WTC11 (cell line): ENCODE results near the gene PDE4B. TPM values are rescaled to one million over a fixed set of nuclear protein-coding genes. Genes with fewer than 3 reads are reported as not detected.

Experiments
- ATAC-seq: fragments of 200-7000 bp; cut with Tn5 transposase; 2 replicates; pipeline ENCODE4 v1.10.0; 2021; ENCODE audit warnings: mild to moderate bottlenecking, moderate library complexity
- CTCF ChIA-PET: fragments of 300-600 bp; sonication (Branson Sonifier 250); formaldehyde crosslinking; loops from one replicate; lab custom pipeline; 2021; ENCODE audit warnings: antibody characterized with exemption; lab: Charles Lee
- POLR2A ChIA-PET: fragments of 350-600 bp; sonication (Branson Sonifier 250); formaldehyde crosslinking; loops from one replicate; lab custom pipeline; 2021; ENCODE audit warnings: antibody characterized with exemption; lab: Charles Lee
- DNase-seq: peaks from one replicate; pipeline ENCODE4 v3.0.0; 2021; ENCODE audit warnings: low spot score
- H3K27ac Mint-ChIP-seq: 2 replicates; pipeline ENCODE4 v1.8.0; 2021; ENCODE audit warnings: mixed read lengths
- H3K27me3 Mint-ChIP-seq: 2 replicates; pipeline ENCODE4 v1.8.0; 2021; ENCODE audit warnings: low read depth, mild to moderate bottlenecking, moderate library complexity, mixed read lengths
- H3K36me3 Mint-ChIP-seq: 2 replicates; pipeline ENCODE4 v1.8.0; 2021; ENCODE audit warnings: mixed read lengths
- H3K4me1 Mint-ChIP-seq: 2 replicates; pipeline ENCODE4 v1.8.0; 2022; ENCODE audit warnings: mixed read lengths
- H3K4me3 Mint-ChIP-seq: 2 replicates; pipeline ENCODE4 v1.8.0; 2021; ENCODE audit warnings: mild to moderate bottlenecking, moderate library complexity, mixed read lengths
- H3K9me3 Mint-ChIP-seq: 2 replicates; pipeline ENCODE4 v1.8.0; 2021; ENCODE audit warnings: mixed read lengths
- CDX4 ChIP-seq: fragments of 250-450 bp; sonication (Bioruptor Pico); IDR thresholded peaks from 2 replicates; pipeline ENCODE4 v1.9.0; 2021; ENCODE audit warnings: moderate library complexity, mild to moderate bottlenecking, inconsistent platforms, borderline replicate concordance
- E2F4 ChIP-seq: sonication (generic); formaldehyde crosslinking; IDR thresholded peaks from 2 replicates; pipeline ENCODE4 v1.8.1; 2022; ENCODE audit warnings: low read depth, mild to moderate bottlenecking, moderate library complexity, missing genetic modification reagents, borderline replicate concordance
- ELF4 ChIP-seq: sonication (generic); formaldehyde crosslinking; IDR thresholded peaks from 2 replicates; pipeline ENCODE4 v1.8.1; 2022; ENCODE audit warnings: low read depth, mild to moderate bottlenecking, moderate library complexity, missing genetic modification reagents
- FOXK1 ChIP-seq: sonication (generic); formaldehyde crosslinking; IDR thresholded peaks from 2 replicates; pipeline ENCODE4 v1.8.0; 2022; ENCODE audit warnings: mild to moderate bottlenecking, moderate library complexity, missing genetic modification reagents
- FOXP1 ChIP-seq: sonication (generic); formaldehyde crosslinking; IDR thresholded peaks from 2 replicates; pipeline ENCODE4 v1.8.0; 2022; ENCODE audit warnings: missing genetic modification reagents, mild to moderate bottlenecking, moderate library complexity, borderline replicate concordance
- FOXP4 ChIP-seq: sonication (generic); formaldehyde crosslinking; IDR thresholded peaks from 2 replicates; pipeline ENCODE4 v1.8.0; 2022; ENCODE audit warnings: mild to moderate bottlenecking, missing genetic modification reagents
- IRF1 ChIP-seq: sonication (generic); formaldehyde crosslinking; IDR thresholded peaks from 2 replicates; pipeline ENCODE4 v1.8.0; 2023; ENCODE audit warnings: missing genetic modification reagents
- NR3C1 ChIP-seq: sonication (generic); formaldehyde crosslinking; conservative IDR thresholded peaks from 2 replicates; pipeline ENCODE4 v1.8.1; 2023; ENCODE audit warnings: low read depth, mild to moderate bottlenecking, missing genetic modification reagents
- PRDM15 ChIP-seq: sonication (generic); formaldehyde crosslinking; IDR thresholded peaks from 2 replicates; pipeline ENCODE4 v1.8.0; 2022; ENCODE audit warnings: missing genetic modification reagents
- SMAD3 ChIP-seq: sonication (generic); formaldehyde crosslinking; IDR thresholded peaks from 2 replicates; pipeline ENCODE4 v1.8.0; 2022; ENCODE audit warnings: missing genetic modification reagents, mild to moderate bottlenecking, borderline replicate concordance
- USF1 ChIP-seq: sonication (generic); formaldehyde crosslinking; IDR thresholded peaks from 2 replicates; pipeline ENCODE4 v1.8.0; 2022; ENCODE audit warnings: mild to moderate bottlenecking, missing genetic modification reagents
- ZMAT4 ChIP-seq: fragments of 250-450 bp; sonication (Bioruptor Pico); IDR thresholded peaks from 2 replicates; pipeline ENCODE4 v1.9.0; 2021; ENCODE audit warnings: mild to moderate bottlenecking
- ZNF281 ChIP-seq: sonication (generic); formaldehyde crosslinking; IDR thresholded peaks from 2 replicates; pipeline ENCODE4 v1.8.0; 2023; ENCODE audit warnings: mild to moderate bottlenecking, missing genetic modification reagents
- ZNF396 ChIP-seq: fragments of 250-450 bp; sonication (Bioruptor Pico); IDR thresholded peaks from 2 replicates; pipeline ENCODE4 v1.8.0; 2021; ENCODE audit warnings: mild to moderate bottlenecking, moderate library complexity, borderline replicate concordance
- ZSCAN18 ChIP-seq: fragments of 250-450 bp; sonication (Bioruptor Pico); IDR thresholded peaks from 2 replicates; pipeline ENCODE4 v2.1.2; 2022; ENCODE audit warnings: mild to moderate bottlenecking, moderate library complexity
- total RNA-seq: library from RNA; stranded (reverse); gene quantifications from 3 replicates; pipeline ENCODE4 v1.2.3, GENCODE V29; 2021

The PDE4B gene
- total RNA-seq, 1 experiment from 2014 or later = 8.0 TPM

- no peak for TF ChIP-seq ZNF281 (CRISPR knock-in tag)
- no peak for TF ChIP-seq PRDM15
- no peak for TF ChIP-seq ZSCAN18
- no peak for TF ChIP-seq USF1 (CRISPR knock-in tag)
- TF ChIP-seq, all 79 proteins: peak for 0
Observed at GRCh38 chr1:65772607-65773006, 20.1 kb upstream of the PDE4B start (continued).

GRCh38 chr1:65773391-65774123 is 19.1 kb upstream of the PDE4B start:
- ATAC-seq = no peak
- H3K27me3 Mint-ChIP-seq = no peaks in the 10 kb centered on the region
- ChIA-PET POLR2A (no interaction called here), CTCF (interaction anchor here (0.6 kb wide), 1 partner anchor 64 kb away, joined by 4 read pairs; no protein-coding TSS in a partner anchor)
- TF ChIP-seq IRF1 (CRISPR knock-in tag) (no peak), ZMAT4 (CRISPR knock-in tag) (no peak), FOXP4 (CRISPR knock-in tag) (no peak), SMAD3 (CRISPR knock-in tag) (no peak), FOXP1 (CRISPR knock-in tag) (no peak), ELF4 (CRISPR knock-in tag) (no peak), FOXK1 (CRISPR knock-in tag) (no peak), ZNF396 (CRISPR knock-in tag) (no peak), NR3C1 (CRISPR knock-in tag) (no peak), E2F4 (CRISPR knock-in tag) (no peak), CDX4 (no peak)
- H3K4me3 Mint-ChIP-seq = no peak overlapping the region
- H3K36me3 Mint-ChIP-seq = no peaks in the 10 kb centered on the region
- no peaks in the 10 kb centered on the region for H3K4me1 Mint-ChIP-seq
- no peak overlapping the region for H3K27ac Mint-ChIP-seq
- DNase-seq = no peak
- peaks cover 10% of the 10 kb centered on the region for H3K9me3 Mint-ChIP-seq
